GM18511 (cell line): ENCODE results near the gene RHBDL2.
A peak's percentile ranks its signal among the peaks of the same experiment; 100 is the strongest.
"Not testable (repeated sequence)": the region's sequence is repeated elsewhere in the genome, so short reads cannot be mapped to it uniquely, and the experiment has no call there.

ENCODE experiments used
- ATAC-seq: cut with Tn5 transposase; IDR thresholded peaks from one replicate; pipeline ENCODE4 v1.9.1; 2021; ENCODE audit warnings: mild to moderate bottlenecking, moderate library complexity; ENCODE audit not compliant: unreplicated experiment

Gene RHBDL2

GRCh38 chr1:38885092-38885491 is 56.5 kb downstream of the RHBDL2 start:
- ATAC-seq: no peak

DNA sequence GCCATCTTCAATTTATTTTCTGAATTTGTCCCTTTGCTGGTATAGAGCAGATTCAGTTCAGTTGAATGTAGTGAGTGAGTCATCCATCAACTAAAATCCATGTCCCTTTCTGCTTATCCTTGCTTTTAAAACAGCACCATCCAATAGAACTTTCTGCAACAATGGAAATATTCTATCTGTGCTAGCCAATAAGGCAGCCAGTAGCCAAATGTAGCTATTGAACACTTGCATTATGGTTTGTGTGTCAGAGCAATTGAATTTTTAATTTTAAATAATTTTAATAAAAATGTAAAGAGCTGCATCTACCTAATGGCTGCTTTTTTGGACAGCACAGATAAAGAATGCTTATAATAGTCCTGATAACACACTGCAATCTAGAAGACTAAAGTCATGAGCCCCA is 60.1 kb downstream of the RHBDL2 start, which contains the start of gene GJA9:
Gene GJA9 (minus strand): TSS at position 101 of the 400 bp plus-strand sequence. CDS start 5,489 bp downstream, outside the sequence.
- no peak for ATAC-seq

DNA sequence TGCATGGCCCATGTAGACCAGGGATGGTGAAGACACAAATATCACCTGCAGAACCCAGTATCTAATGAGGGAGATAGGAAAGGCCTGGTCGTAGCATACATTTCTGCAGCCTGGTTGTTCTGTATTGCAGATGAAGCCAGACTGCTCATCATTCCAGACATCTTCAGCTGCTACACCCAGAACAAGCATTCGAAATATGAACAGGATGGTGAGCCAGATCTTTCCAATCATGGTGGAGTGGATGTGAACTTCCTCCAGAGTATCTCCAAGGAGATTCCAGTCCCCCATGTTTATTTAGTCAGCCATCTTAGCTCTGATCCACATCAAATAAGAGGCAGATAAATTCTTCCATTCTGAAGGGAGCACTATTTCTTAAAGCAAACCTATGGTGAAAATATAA is 65.8 kb downstream of the RHBDL2 start:
- ATAC-seq: no peak

DNA sequence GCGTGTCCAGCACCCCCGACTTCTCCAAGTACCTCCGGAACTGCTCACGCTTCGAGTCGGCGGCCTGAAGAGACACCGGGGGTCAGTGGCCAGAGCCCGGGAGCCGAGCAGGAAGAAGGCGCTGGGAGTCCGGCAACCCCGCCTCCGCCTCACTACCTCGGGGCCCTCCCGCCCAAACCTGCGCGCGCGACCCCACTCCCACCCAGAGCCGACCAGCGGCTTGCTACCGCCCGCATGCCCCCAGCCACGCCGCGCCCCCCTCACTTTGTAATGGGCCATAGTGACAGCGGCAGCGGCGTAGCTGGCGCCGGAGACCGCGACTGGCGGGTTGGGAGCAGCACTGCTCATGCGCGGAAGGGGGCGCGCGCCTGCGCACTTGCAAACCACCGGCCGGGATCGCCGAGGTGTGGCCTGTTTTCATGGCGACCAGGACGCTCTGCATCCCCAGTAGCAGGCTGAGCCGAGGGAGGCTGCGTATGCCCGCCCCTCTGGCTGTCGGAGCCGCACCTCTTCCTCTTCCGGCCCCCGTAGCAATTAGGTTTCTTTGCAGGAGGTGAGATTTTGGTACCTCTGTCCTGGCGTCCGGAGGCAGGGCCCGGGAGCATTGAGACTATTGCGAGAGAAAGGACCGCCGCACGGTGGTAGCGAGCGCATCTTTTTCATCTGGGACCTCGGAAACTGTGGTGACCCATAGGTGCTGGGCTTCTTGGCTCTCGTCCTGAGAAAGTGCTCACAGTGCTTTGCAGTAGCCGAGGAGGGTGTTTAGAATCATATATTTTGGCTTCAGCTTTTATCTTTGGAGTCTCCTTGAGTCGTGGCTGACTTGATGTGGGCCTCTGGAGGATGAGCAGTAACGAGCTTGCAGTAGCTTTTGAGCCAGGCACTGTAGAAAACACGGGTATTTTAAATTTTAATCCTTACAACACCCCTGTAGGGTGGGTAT is 68.3 kb downstream of the RHBDL2 start, which contains the start of gene MYCBP:
Gene MYCBP (minus strand): TSS at position 322 of the 943 bp plus-strand sequence. CDS start 43 bp downstream, at position 279.
- peak; percentile 98 for ATAC-seq

GRCh38 chr1:38872401-38873026 is 69.1 kb downstream of the RHBDL2 start:
- ATAC-seq: peak; percentile 31

DNA sequence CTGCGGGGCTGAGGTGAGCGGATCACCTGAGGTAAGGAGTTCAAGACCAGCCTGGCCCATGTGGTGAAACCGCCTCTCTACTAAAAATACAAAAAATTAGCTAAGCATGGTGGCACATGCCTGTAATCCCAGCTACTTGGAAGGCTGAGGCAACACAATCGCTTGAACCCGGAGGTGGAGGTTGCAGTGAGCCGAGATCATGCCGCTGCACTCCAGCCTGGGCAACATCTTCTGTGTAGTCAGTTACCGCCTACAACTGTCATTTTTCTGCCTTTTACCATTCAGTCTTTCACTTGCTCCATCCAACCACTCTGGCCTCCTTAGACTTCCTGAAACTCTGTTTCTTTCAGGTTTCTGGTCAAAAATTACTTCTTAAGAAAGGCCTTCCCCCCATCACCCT is 70.6 kb downstream of the RHBDL2 start:
- ATAC-seq: no peak

GRCh38 chr1:38867208-38867607 is 74.4 kb downstream of the RHBDL2 start:
- ATAC-seq: no peak

GRCh38 chr1:38865112-38865715 is 76.4 kb downstream of the RHBDL2 start:
- no peak for ATAC-seq

GRCh38 chr1:38860454-38860795 is 81.2 kb downstream of the RHBDL2 start:
- ATAC-seq: no peak

DNA sequence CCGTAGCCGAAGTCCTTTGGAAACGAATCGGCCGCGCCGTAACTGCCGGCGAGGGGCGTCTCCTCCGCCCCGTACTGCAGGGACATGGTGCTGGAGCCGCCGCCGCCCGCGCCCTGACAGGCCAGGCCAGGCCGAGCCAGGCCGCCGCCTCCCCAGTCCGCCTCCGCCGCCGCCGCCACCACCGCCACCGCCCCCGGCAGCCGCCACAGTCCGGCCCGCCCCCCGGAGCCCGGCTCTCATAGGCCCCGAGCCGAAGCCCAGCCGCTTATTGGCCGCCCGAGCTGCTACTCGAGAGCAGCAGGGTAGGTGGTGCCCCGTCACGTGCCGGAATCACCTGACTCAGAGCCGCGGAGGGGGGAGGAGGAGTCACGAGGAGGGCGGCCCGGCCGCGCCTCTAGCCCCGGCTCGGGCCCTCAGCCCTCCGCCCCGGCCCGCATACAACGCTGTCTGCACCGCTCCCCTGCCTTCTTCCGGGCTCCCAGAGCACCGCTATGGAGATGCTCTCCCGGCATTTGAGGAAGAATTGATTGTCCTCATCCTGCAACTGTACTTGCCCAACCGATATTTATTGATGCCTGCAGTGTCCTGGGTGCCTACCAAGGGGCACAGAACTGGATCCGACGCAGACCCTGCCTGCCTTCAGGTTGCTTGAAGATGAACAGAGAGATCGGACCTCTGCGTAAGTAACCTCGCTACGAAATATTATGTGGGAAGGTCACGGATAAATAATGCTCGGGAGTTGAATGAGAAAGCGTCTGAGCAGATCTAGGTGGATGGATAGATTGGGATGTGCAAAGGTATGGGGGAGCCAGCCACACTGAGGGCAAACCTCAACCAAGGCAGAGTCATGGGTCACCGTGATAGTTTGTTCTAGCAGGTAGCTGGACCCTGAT is 81.8 kb downstream of the RHBDL2 start, which contains the start of gene RRAGC:
Gene RRAGC (minus strand): TSS at position 212 of the 893 bp plus-strand sequence. CDS start 126 bp downstream, at position 86.
- ATAC-seq: peak; percentile 96

GRCh38 chr1:38858833-38859560 is 82.6 kb downstream of the RHBDL2 start:
- peak; percentile 38 for ATAC-seq

DNA sequence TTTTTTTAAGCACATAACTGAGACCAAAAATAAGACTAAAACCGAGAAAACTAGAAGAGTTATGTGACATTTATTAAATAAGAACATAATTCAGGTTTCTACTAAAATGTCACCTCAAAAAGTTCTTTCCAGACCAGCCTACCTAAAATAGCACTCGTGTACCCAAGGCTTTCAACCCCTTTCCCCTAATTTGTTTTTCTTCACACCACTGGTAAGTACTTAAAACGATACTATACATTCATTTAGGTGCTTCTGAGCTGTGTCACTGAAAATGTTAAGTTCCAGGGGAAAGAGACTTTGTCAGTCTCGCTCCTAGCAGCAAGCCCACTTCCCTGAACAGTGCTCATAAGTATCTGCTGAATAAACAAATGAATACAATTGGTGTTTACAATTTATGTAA is 88.8 kb downstream of the RHBDL2 start:
- no peak for ATAC-seq

DNA sequence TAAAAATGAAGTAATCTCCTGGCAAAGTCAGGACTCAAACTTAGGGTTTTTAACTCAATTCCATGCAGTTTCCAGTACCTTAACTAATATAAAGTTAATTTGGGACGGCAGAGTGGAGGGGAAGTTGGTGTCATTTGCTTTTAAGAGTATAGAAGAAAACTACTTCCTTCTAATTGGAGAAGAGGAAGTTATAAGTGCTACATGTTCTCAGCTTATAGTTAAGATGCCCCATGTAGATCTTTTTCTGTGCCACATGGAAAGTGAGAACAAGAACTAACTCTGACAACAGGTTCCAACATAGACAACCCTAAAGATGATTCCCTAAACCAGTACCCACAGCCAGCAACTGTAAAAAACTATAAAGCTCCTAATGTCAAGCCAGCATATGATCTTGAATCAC is 93.6 kb downstream of the RHBDL2 start:
- no peak for ATAC-seq

- ATAC-seq: no peak
These were observed 95.4 kb downstream of the RHBDL2 start for GRCh38 chr1:38846210-38846609.

GRCh38 chr1:38845088-38845487 is 96.5 kb downstream of the RHBDL2 start:
- ATAC-seq: not testable (repeated sequence)

DNA sequence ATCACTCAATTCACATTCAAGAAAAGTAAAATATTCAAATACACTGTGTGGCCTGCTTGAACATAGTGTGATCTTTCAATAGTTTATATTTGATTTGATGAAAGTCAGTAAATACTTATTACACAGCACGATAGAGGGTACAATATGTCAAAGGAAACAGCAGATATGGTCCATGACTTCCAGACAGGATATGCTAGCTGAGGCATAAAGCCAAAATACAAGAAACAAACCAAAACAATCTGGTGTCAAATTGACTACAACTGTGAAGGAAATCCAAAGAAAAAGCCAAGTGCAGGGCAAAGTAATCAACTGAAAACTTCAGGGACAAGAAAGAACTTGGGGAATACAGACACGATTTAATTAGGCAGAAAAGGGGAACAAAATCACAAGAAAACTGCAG is 101.3 kb downstream of the RHBDL2 start:
- ATAC-seq: no peak

DNA sequence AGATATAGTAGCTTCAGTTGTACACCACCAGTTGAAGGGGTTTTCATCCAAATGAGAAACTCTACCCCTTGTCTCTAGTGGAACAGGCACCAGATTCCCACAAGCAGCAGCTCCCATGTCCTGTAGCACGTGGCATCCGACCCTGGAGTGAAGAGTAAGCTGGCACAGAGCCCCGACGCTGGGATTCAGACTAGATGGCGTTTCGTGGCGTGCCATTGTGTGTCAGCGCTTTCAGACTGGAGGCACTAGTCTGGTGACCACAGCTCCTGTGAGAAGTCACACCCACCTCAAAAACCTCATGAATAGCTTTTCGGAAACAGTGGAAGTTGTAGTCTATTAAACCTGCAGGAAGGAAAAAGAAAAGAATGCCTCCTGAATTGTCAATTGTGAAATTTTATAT is 102.3 kb downstream of the RHBDL2 start:
- no peak for ATAC-seq

GRCh38 chr1:38836316-38836715 is 105.3 kb downstream of the RHBDL2 start:
- ATAC-seq: not testable (repeated sequence)
